ENCODE measurements around the gene FAM193B. TPM values are rescaled to one million over a fixed set of nuclear protein-coding genes. Genes with fewer than 3 reads are reported as not detected.

The FAM193B gene
- total and polyA plus RNA-seq, 2 of the 13 experiments (the other 11 are each of a cell fraction or from before 2014, with no cell fraction given), result 21.2 to 40.9 TPM

- TF ChIP-seq ZNF513 (CRISPR knock-in tag; conservative IDR thresholded peaks at IDR 0.05) (no peak), HOXD1 (CRISPR knock-in tag; IDR thresholded peaks at IDR 0.05) (no peak), TEAD2 (CRISPR knock-in tag; IDR thresholded peaks at IDR 0.05) (no peak), ZNF567 (CRISPR knock-in tag; IDR thresholded peaks at IDR 0.05; ENCODE audit: borderline replicate concordance) (no peak), ZEB1 (IDR thresholded peaks at IDR 0.05; ENCODE audit: insufficient replicate concordance, low read depth) (peak; percentile 32), CREB1 (IDR thresholded peaks at IDR 0.05) (no peak), CREB1 (CRISPR knock-in tag; IDR thresholded peaks at IDR 0.05) (peak; percentile 58; the same call in 1 of the 2 replicates), ZNF556 (CRISPR knock-in tag; IDR thresholded peaks at IDR 0.05; ENCODE audit: borderline replicate concordance) (0 out of 2 replicates have a peak, but pooled peaks have one; percentile 47), ZNF605 (CRISPR knock-in tag; IDR thresholded peaks at IDR 0.05) (no peak), ELF4 (CRISPR knock-in tag; IDR thresholded peaks at IDR 0.05; ENCODE audit: borderline replicate concordance) (no peak), ZNF251 (CRISPR knock-in tag; IDR thresholded peaks at IDR 0.05) (no peak), ZBTB20 (CRISPR knock-in tag; IDR thresholded peaks at IDR 0.05; ENCODE audit: borderline replicate concordance, low read depth) (no peak), PRPF4 (IDR thresholded peaks at IDR 0.05; ENCODE audit: low read depth, low read length, poor library complexity, severe bottlenecking) (no peak), ATF4 (CRISPR knock-in tag; IDR thresholded peaks at IDR 0.05) (0 out of 4 replicates have a peak, but pooled peaks of 1 of the 2 experiments have one; percentile 27), ZNF432 (CRISPR knock-in tag; IDR thresholded peaks at IDR 0.05; ENCODE audit: borderline replicate concordance) (no peak), XBP1 (CRISPR knock-in tag; IDR thresholded peaks at IDR 0.05) (no peak), BHLHE40 (IDR thresholded peaks at IDR 0.05; ENCODE audit: low read length) (no peak), HNF1B (CRISPR knock-in tag; IDR thresholded peaks at IDR 0.05) (no peak), DMAP1 (CRISPR knock-in tag; IDR thresholded peaks at IDR 0.05) (no peak), FOXK1 (CRISPR knock-in tag; IDR thresholded peaks at IDR 0.05; ENCODE audit: borderline replicate concordance, low read depth) (no peak)
- TF ChIP-seq, protein P1, sequence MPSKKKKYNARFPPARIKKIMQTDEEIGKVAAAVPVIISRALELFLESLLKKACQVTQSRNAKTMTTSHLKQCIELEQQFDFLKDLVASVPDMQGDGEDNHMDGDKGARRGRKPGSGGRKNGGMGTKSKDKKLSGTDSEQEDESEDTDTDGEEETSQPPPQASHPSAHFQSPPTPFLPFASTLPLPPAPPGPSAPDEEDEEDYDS (CRISPR knock-in tag; IDR thresholded peaks at IDR 0.05), result 0 out of 2 replicates have a peak, but pooled peaks have one; percentile 16
- TF ChIP-seq, protein P2, sequence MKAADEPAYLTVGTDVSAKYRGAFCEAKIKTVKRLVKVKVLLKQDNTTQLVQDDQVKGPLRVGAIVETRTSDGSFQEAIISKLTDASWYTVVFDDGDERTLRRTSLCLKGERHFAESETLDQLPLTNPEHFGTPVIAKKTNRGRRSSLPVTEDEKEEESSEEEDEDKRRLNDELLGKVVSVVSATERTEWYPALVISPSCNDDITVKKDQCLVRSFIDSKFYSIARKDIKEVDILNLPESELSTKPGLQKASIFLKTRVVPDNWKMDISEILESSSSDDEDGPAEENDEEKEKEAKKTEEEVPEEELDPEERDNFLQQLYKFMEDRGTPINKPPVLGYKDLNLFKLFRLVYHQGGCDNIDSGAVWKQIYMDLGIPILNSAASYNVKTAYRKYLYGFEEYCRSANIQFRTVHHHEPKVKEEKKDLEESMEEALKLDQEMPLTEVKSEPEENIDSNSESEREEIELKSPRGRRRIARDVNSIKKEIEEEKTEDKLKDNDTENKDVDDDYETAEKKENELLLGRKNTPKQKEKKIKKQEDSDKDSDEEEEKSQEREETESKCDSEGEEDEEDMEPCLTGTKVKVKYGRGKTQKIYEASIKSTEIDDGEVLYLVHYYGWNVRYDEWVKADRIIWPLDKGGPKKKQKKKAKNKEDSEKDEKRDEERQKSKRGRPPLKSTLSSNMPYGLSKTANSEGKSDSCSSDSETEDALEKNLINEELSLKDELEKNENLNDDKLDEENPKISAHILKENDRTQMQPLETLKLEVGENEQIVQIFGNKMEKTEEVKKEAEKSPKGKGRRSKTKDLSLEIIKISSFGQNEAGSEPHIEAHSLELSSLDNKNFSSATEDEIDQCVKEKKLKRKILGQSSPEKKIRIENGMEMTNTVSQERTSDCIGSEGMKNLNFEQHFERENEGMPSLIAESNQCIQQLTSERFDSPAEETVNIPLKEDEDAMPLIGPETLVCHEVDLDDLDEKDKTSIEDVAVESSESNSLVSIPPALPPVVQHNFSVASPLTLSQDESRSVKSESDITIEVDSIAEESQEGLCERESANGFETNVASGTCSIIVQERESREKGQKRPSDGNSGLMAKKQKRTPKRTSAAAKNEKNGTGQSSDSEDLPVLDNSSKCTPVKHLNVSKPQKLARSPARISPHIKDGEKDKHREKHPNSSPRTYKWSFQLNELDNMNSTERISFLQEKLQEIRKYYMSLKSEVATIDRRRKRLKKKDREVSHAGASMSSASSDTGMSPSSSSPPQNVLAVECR (CRISPR knock-in tag; IDR thresholded peaks at IDR 0.05; ENCODE audit: borderline replicate concordance), result peak; percentile 36; the same call in 1 of the 2 replicates
Measured at GRCh38 chr5:177546258-177546741, 8.1 kb downstream of the FAM193B start (continued).
